Stimulated activated effector memory CD8-positive, alpha-beta T cell treated with anti-CD3 and anti-CD28 coated beads, Interleukin-12 subunit alpha, Interleukin-12 subunit beta, amount 100 ng/mL, for 72 hours (primary cell): ENCODE measurements around the gene ADCYAP1.

Experiments used
- ATAC-seq: fragments of 150-1000 bp; cut with Tn5 transposase; 2 replicates; pipeline ENCODE4 v1.10.0; 2021
- DNase-seq, 2 donors: peaks; one replicate each; pipeline ENCODE4 v3.0.0; 2021 to 2022; ENCODE audit warnings: low spot score in 2 of 2
- H3K27ac Mint-ChIP-seq: one replicate; pipeline ENCODE4 v1.8.0; 2022; ENCODE audit warnings: mild to moderate bottlenecking, mixed read lengths
- H3K36me3 Mint-ChIP-seq: one replicate; pipeline ENCODE4 v1.8.0; 2022; ENCODE audit warnings: mild to moderate bottlenecking, mixed read lengths
- H3K4me1 Mint-ChIP-seq: one replicate; pipeline ENCODE4 v1.8.0; 2022; ENCODE audit warnings: mixed read lengths
- H3K4me3 Mint-ChIP-seq: one replicate; pipeline ENCODE4 v1.8.0; 2022; ENCODE audit warnings: mild to moderate bottlenecking, mixed read lengths
- H3K9me3 Mint-ChIP-seq: one replicate; pipeline ENCODE4 v1.8.0; 2022; ENCODE audit warnings: mixed read lengths

The ADCYAP1 gene

DNA sequence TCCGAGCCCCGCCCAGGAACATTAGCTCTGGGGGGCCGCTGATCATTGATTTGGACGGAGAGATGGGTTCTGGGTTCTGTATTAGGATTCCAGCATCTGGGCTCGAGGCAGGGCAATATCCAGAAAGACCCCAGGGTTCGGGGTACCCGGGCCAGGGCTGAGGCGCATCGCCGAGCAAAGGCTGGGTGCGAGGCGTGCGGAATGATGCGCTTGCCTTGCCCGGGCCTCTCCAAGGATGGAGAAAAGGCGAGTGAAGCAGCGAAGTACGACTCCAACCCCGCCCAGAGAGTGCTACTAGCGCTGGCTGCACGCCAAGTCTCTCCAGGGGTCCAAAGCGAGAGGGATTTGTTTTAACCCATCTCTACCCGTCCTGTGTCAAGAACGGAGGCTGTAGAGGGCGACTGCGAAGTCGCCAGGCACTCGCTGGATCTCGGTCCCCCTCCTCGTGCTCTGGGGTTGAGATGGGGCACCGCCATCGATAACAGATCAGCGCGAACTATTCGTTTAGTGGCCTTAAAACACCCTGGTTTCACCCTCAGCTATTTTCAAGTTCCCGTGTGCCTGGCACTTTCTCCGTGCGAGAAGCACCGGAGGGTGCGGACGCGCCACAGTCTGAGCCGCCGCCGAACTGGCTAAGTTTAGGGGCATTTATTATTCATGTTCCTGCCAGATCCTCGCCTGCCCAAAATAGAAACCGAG lies 1.9 kb downstream of the ADCYAP1 start:
- no peak for DNase-seq
- ATAC-seq, result no peak
- H3K36me3 Mint-ChIP-seq, result no peaks in the 10 kb centered on the region
- peak overlapping the region; percentile 61 for H3K4me3 Mint-ChIP-seq
- H3K4me1 Mint-ChIP-seq, result peaks cover 22% of the 10 kb centered on the region
- H3K9me3 Mint-ChIP-seq, result peaks cover 3% of the 10 kb centered on the region
- no peak overlapping the region for H3K27ac Mint-ChIP-seq

DNA sequence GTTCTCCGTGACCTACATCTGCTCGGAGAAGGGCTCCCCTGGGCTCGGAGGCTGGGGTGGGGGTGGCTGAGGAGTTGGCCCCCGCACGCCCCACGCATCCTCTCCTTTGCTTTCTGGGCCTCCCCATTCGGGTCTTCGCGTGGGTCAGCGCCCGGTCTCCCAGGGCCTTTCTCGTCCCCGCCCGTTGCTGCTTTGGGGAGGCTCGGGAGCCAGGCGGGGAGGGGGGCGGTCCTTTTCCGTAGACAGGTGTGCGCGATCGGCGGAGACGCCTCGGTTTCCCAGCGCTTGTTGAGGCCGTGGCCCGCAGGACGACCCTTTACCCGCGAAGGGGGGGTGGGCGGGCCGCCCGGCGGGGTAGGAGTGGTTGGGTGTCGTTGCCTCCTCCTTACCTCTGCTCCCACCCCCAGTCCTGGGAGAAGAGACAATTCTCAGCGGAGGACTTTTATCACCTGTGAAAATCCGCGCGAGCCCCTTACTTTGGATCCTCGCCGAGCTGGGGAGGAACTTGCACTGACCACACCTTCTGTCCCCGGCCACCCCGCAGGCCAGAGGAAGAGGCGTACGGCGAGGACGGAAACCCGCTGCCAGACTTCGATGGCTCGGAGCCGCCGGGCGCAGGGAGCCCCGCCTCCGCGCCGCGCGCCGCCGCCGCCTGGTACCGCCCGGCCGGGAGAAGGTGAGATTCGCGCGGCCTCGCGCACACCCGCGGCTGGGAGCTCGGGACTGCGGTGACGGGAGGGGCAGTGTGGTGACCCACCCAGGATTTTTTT lies 2.6 kb downstream of the ADCYAP1 start:
- Mint-ChIP-seq H3K4me3 (peak overlapping the region; percentile 61), H3K27ac (no peak overlapping the region), H3K9me3 (peaks cover 3% of the 10 kb centered on the region), H3K4me1 (peaks cover 22% of the 10 kb centered on the region), H3K36me3 (no peaks in the 10 kb centered on the region)
- ATAC-seq, result peak; percentile 60
- peak in 1 of 2 donors; percentile 50 for DNase-seq

DNA sequence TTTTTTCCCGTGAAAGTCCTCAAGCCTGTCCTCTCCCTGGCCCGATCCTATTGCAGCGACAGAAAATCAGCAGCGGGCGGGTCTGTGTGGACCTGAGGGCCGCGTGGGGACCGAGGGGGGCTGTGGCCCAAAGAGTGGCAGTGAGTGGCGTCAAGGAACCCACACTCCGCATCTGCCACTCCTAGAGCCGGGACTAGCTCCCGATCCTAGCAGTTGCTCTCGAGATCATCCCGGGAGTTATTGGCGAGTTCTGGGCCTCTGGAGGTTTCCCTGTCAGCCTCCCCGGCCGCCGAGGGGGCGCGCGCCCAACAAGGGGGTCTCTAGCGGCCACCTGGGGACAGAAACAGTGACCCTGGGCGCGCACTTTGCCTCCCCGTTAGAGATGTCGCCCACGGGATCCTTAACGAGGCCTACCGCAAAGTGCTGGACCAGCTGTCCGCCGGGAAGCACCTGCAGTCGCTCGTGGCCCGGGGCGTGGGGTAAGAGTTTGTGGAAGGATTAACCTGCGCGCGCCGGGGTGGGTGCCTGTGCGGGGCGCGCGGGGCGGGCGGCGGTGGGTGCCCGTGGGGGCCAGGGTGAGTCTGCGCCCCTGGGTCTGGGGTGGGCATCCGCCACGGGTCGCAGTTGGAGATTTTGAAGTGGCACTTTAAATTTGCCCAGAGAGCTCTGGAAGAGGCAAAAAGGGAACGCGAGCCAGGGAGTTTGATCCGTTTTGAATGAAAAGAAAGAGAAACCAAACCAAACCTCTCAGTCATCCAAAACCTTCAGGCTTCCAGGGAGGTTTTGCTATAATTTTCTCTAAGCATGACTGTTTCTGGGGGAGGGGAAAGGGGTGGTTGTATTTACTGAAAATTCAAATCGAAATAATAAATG lies 3.5 kb downstream of the ADCYAP1 start:
- Mint-ChIP-seq H3K27ac (no peak overlapping the region), H3K4me3 (peak overlapping the region; percentile 61), H3K4me1 (peaks cover 22% of the 10 kb centered on the region), H3K9me3 (peaks cover 3% of the 10 kb centered on the region), H3K36me3 (no peaks in the 10 kb centered on the region)
- DNase-seq, result peak in 1 of 2 donors; percentile 48
- ATAC-seq, result no peak

DNA sequence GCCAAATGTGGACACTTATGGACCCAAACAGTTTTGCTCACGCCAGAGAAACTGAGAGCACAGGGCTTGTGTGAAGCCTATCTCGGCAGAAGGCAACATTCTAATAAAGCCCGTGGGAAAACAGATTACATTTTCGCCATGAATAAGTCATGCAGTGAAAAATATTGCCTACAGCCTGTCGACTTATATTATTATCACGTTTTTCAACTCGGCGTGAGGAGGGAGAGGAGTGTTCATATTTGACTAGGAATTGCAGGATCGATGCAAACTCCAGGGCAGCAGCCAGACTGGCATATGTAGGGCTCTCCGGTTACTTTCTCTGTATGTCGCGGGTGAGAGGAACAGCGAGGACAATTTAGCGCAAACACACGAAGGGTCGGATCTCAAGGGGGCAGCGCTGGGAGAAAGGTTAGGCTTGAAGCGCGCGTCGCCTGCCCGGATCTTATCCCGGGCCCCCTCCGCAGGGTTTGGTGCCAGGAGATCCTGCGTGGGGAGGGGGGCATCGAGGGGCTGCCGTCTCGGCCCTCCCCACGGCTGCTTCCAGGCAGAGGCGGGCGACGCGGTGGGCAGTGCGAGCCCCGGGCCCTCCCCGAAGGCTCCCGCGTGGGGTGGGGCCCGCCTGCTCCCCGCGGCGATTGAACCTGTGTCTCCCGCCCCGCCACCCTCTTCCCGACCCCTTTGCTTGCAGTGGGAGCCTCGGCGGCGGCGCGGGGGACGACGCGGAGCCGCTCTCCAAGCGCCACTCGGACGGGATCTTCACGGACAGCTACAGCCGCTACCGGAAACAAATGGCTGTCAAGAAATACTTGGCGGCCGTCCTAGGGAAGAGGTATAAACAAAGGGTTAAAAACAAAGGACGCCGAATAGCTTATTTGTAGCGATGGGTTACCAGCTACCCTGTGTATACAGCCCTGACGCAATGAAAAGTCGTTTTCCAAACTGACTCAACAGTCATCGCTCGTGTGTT lies 4.4 kb downstream of the ADCYAP1 start:
- H3K4me1 Mint-ChIP-seq, result peaks cover 22% of the 10 kb centered on the region
- H3K4me3 Mint-ChIP-seq, result peak overlapping the region; percentile 61
- peaks cover 3% of the 10 kb centered on the region for H3K9me3 Mint-ChIP-seq
- DNase-seq (no peak), ATAC-seq (no peak)
- no peak overlapping the region for H3K27ac Mint-ChIP-seq
- H3K36me3 Mint-ChIP-seq, result no peaks in the 10 kb centered on the region

DNA sequence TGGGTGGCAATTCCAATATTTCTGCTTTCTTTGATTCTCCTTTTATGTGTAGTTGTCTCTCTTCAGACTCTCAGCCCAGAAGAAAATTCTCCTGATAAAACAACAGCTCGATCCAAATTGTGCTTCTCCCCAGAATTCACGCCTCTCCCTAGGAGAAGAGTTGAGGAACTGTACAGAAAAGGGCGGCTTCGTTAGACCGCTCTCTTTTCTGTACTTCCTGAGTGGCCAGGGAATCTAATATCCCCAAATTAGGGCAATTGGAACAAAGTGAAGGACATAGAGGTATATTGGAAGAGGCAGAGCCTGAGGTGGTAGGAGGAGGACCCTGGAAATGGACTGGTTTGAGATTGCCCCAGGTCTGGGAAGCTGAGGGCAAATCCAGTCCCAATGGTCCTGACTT lies 5.6 kb downstream of the ADCYAP1 start:
- Mint-ChIP-seq H3K4me3 (no peak overlapping the region), H3K27ac (no peak overlapping the region), H3K9me3 (no peaks in the 10 kb centered on the region), H3K4me1 (peaks cover 16% of the 10 kb centered on the region), H3K36me3 (no peaks in the 10 kb centered on the region)
- DNase-seq, result no peak
- ATAC-seq, result no peak

DNA sequence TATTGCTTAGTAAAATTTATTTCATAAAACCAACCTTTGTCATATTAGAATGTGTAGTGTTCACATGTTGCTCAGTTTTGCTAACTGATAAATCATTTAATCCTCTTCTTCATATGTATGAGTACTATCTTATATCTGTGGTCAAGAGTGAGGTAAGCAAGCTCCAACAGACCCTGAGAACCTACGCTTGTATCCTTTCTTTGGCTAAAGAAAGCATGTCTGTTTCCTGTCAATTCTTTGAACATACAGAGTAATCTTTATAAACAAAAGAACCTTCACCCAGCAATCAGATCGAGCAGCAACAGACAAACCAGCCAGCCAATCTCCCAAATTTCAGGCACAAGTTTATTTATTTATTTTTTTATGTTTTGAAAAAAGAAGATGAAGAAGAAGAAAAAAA lies 6.4 kb downstream of the ADCYAP1 start:
- Mint-ChIP-seq H3K27ac (no peak overlapping the region), H3K4me1 (peaks cover 12% of the 10 kb centered on the region), H3K9me3 (no peaks in the 10 kb centered on the region), H3K4me3 (no peak overlapping the region), H3K36me3 (no peaks in the 10 kb centered on the region)
- no peak for DNase-seq
- no peak for ATAC-seq

DNA sequence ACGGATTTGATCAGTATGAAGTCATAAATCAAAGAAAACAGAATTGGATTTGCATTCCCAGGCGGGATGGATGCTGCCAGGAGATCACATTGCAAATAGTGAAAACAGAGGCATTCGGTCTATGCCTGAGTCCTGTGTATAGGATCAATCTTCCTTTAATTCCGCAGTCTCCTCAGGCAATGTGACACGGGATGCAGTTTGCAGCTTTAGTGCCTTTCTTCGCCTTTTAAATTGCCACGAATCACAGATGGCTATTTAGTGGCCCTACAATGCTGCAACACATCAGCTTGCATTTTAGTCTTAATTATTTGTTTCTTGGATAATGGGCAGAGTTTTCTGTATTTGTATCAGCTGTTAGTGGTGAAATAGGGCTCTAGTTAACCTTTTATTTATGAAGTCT lies 6.8 kb downstream of the ADCYAP1 start:
- Mint-ChIP-seq H3K9me3 (no peaks in the 10 kb centered on the region), H3K4me1 (peaks cover 10% of the 10 kb centered on the region), H3K36me3 (no peaks in the 10 kb centered on the region), H3K27ac (no peak overlapping the region), H3K4me3 (no peak overlapping the region)
- ATAC-seq (no peak), DNase-seq (no peak)

DNA sequence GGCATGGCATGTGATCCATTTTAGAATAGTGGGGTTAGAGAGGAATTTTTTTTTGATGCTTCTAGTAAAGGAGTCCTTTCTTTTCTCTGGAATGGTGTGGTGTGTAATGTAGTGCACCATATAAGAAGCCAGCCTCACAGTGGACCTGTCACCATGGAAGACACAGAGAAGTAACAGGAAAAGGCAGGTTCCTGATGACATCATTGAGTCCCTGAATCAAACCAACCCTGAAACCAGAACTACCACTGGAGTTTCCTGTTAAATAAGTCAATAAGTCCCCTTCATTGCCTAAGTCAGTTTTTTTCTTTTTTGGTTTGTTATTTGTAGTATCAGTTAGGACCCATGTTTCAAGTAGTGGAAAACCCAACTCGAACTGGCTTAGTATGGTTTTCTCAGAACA lies 11.9 kb downstream of the ADCYAP1 start:
- Mint-ChIP-seq H3K36me3 (no peaks in the 10 kb centered on the region), H3K4me3 (no peak overlapping the region), H3K27ac (no peak overlapping the region), H3K4me1 (no peaks in the 10 kb centered on the region), H3K9me3 (no peaks in the 10 kb centered on the region)
- DNase-seq (no peak), ATAC-seq (no peak)

DNA sequence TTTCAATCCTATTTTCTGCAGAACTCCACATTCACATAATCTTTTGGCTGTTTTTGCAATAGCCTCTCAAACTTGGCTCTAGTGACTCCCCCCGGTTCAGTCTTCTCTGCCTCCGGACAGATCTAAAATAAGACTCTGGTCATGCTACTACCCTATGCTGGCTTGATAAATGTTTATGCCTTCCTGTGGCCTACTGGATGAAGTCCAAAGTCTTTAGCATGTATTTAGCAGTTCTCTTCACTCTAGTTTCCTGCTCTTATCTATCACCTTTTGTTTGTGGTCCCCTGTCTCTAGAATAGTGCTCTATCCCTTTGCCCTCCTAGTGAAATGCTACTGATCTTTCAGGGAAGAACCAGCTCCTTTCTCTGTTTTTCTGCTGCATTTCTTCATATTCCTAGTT lies 14.4 kb downstream of the ADCYAP1 start:
- H3K27ac Mint-ChIP-seq, result no peak overlapping the region
- no peak overlapping the region for H3K4me3 Mint-ChIP-seq
- no peaks in the 10 kb centered on the region for H3K4me1 Mint-ChIP-seq
- no peak for DNase-seq
- ATAC-seq, result no peak
- H3K9me3 Mint-ChIP-seq, result no peaks in the 10 kb centered on the region
- no peaks in the 10 kb centered on the region for H3K36me3 Mint-ChIP-seq

DNA sequence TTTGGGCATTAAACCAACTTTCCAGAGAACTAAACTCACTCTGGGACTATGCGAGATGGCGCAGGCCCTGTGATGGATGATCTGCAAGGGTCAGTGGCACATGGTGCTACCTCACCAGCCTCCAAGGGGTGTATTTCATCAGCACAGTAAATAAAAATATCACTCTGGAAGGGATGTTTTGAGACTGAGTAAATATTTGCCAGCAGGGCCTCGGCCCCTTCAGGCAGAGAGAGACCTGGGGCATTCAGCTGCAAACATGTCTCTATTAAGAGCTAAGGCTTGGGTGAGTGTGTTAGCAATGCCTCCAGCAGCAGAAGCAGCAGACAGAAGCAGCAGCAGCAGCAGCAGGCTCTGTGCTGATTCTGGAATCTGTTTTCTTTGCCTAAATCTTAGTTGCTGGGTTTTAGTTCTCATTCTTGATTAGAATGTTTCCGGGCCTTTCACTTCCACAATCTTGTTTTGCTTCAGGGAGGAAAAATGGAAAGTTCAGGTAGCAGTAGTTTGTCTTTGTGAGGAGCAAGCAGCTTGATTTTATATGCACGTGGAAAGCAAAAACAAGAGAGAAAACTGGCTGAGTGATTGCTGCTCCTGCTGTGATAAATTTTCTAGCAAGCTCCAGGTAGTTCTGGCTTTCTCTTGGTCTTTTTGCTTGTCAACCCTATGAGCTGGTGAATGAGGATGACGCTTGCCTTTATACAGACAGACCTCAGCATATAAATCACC lies 18.6 kb downstream of the ADCYAP1 start:
- no peak overlapping the region for H3K27ac Mint-ChIP-seq
- DNase-seq (no peak), ATAC-seq (no peak)
- no peaks in the 10 kb centered on the region for H3K9me3 Mint-ChIP-seq
- H3K4me3 Mint-ChIP-seq, result no peak overlapping the region
- H3K4me1 Mint-ChIP-seq, result no peaks in the 10 kb centered on the region
- no peaks in the 10 kb centered on the region for H3K36me3 Mint-ChIP-seq

DNA sequence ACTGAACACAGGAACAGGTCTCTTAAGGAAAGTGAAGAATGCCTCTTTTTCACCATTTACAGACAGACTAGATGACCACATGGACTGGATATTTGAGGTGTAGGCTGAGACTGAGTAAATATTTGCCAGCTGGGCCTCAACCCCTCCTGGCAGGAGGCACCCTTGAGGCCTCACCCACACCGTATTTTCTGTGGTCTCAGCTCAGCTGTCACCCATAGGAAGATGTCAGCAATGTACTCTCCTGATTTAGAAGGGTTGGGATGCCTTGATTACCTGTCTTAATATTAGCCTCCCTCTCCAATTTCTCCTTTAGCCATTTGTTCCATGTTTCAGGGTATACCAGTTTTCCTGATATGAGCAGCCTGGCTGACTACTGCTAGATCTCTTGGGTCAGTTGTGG lies 20.3 kb downstream of the ADCYAP1 start:
- Mint-ChIP-seq H3K9me3 (no peaks in the 10 kb centered on the region), H3K4me1 (no peaks in the 10 kb centered on the region), H3K27ac (no peak overlapping the region), H3K36me3 (no peaks in the 10 kb centered on the region), H3K4me3 (no peak overlapping the region)
- DNase-seq, result no peak
- no peak for ATAC-seq

DNA sequence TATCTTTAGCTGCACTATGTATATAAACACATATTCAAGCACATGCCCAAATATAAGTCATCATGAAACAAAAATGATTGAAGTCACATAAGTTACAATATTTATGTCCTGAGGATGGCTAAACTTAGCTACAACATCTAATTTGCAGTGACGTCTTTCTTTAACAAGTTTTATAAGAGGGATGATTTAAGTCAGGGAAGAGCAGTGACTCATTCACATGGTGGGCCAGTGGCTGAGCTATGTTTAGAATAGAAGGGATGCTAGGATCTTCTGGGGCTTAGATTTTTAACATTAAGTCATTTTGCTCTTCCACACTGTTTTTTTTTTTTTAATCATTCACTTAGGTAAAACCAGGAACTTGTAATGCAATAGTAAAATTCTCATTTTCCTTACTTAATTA lies 22.3 kb downstream of the ADCYAP1 start:
- H3K36me3 Mint-ChIP-seq, result no peaks in the 10 kb centered on the region
- H3K4me3 Mint-ChIP-seq, result no peak overlapping the region
- H3K9me3 Mint-ChIP-seq, result no peaks in the 10 kb centered on the region
- H3K27ac Mint-ChIP-seq, result no peak overlapping the region
- DNase-seq, result no peak
- no peak for ATAC-seq
- no peaks in the 10 kb centered on the region for H3K4me1 Mint-ChIP-seq

DNA sequence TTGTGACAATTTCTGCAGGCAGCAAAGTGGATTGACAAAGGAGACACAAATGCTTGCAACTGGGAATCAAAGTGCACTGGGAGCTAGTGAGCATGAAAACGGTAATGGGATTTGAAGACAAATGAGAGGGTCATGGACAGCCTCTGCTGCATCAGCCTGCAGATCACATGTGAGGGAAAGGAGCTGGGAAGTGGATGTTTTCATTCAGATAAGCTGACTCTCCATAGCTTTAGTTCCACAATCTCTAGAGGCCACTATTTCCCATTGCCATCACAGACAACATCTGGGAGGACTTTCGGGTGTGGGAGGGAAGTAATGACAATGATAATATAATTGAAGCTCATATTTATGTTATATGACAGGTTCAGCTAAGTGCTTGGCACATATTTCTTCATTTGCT lies 28.4 kb downstream of the ADCYAP1 start:
- DNase-seq (no peak), ATAC-seq (no peak)
- Mint-ChIP-seq H3K36me3 (no peaks in the 10 kb centered on the region), H3K4me3 (no peak overlapping the region), H3K4me1 (no peaks in the 10 kb centered on the region), H3K9me3 (no peaks in the 10 kb centered on the region), H3K27ac (no peak overlapping the region)

DNA sequence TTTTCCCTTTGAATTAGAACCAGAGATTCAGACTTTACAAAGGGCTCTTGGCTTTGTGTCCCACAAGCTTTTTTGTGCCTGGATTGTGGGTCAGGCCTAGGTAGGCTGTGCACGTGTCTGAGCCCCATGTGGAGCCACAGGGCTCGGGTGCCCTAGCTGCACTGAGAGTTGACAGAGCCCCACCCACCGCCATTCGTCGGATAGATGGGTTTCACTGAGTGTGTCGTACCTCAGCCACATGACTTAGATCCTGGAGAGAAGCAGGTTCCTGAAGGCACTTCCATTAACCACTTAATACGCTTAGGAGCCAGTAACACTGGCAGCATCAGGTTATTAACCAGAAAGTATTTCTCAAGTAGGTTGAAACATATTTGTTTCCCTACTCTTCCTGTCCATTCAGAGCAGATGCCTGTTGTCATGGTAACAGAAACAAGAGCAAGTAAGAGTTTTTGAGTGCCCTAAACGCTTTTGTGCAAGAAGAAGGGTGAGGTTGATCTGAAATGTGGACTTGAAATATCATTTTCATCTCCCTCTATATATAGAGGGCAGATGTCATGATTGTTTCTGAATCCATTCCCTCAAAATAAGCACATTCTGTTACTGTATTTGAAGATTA lies 30.0 kb downstream of the ADCYAP1 start:
- Mint-ChIP-seq H3K27ac (no peak overlapping the region), H3K9me3 (no peaks in the 10 kb centered on the region), H3K4me3 (no peak overlapping the region), H3K36me3 (no peaks in the 10 kb centered on the region), H3K4me1 (no peaks in the 10 kb centered on the region)
- peak; percentile 24 for ATAC-seq
- no peak for DNase-seq
